ENCODE results near the gene TCERG1L. TPM values are rescaled to one million over a fixed set of nuclear protein-coding genes. Genes with fewer than 3 reads are reported as not detected.

The TCERG1L gene
- total and polyA plus RNA-seq, 9 of the 15 experiments (the other 6 are each of a cell fraction or from before 2014, with no cell fraction given) = not detected

DNA sequence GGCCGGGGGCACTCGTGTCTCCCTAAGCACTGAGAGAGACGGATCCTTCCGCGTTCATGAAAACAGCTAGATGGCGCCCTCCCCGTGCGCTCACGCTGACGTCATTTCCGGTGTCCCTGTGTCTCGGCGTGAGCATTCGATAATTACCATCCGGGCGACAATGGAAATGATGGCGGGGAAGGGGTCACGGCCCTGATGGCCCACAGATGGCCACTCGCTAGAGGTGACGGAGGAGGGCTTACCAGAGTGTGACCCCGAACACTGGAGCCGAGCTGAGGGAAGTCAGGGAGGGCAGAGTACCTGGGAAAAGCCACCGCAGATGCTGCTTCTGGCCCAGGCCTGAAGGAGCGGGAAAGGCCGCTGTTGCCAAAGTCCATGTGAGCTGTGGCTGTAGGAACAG is 222.9 kb downstream of the TCERG1L start (continued):
- TF ChIP-seq, protein P1, sequence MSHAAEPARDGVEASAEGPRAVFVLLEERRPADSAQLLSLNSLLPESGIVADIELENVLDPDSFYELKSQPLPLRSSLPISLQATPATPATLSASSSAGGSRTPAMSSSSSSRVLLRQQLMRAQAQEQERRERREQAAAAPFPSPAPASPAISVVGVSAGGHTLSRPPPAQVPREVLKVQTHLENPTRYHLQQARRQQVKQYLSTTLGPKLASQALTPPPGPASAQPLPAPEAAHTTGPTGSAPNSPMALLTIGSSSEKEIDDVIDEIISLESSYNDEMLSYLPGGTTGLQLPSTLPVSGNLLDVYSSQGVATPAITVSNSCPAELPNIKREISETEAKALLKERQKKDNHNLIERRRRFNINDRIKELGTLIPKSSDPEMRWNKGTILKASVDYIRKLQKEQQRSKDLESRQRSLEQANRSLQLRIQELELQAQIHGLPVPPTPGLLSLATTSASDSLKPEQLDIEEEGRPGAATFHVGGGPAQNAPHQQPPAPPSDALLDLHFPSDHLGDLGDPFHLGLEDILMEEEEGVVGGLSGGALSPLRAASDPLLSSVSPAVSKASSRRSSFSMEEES (CRISPR knock-in tag; IDR thresholded peaks at IDR 0.05) = no peak
- TF ChIP-seq ZC3H8 (IDR thresholded peaks at IDR 0.05) (no peak), PHTF2 (CRISPR knock-in tag; IDR thresholded peaks at IDR 0.05) (no peak), ZNF212 (CRISPR knock-in tag; IDR thresholded peaks at IDR 0.05) (no peak), ZNF175 (CRISPR knock-in tag; IDR thresholded peaks at IDR 0.05; ENCODE audit: low read depth) (0 out of 2 replicates have a peak, but pooled peaks have one; percentile 45), CBX8 (IDR thresholded peaks at IDR 0.05; ENCODE audit: borderline replicate concordance, extremely low read depth, low read depth, low read length, poor library complexity, severe bottlenecking) (no peak), RFX7 (CRISPR knock-in tag; IDR thresholded peaks at IDR 0.05) (no peak), RBM39 (optimal IDR thresholded peaks at IDR 0.05; ENCODE audit: low read depth, low read length) (no peak), EGR1 (conservative IDR thresholded peaks at IDR 0.05) (no peak), TAF15 (IDR thresholded peaks at IDR 0.05; ENCODE audit: low read depth, low read length) (no peak), DDX20 (tag; IDR thresholded peaks at IDR 0.05; ENCODE audit: low read depth) (no peak), SRSF7 (optimal IDR thresholded peaks at IDR 0.05; ENCODE audit: low read depth, low read length) (no peak), BCL6 (CRISPR knock-in tag; IDR thresholded peaks at IDR 0.05) (no peak), ZNF717 (CRISPR knock-in tag; IDR thresholded peaks at IDR 0.05) (no peak), CHD1 (IDR thresholded peaks at IDR 0.05; ENCODE audit: low read length) (no peak), ZNF24 (IDR thresholded peaks at IDR 0.05) (no peak), HLTF (IDR thresholded peaks at IDR 0.05) (no peak), ZNF583 (CRISPR knock-in tag; IDR thresholded peaks at IDR 0.05) (no peak), KLF6 (CRISPR knock-in tag; IDR thresholded peaks at IDR 0.05; ENCODE audit: borderline replicate concordance) (no peak)
- TF ChIP-seq, protein P2, sequence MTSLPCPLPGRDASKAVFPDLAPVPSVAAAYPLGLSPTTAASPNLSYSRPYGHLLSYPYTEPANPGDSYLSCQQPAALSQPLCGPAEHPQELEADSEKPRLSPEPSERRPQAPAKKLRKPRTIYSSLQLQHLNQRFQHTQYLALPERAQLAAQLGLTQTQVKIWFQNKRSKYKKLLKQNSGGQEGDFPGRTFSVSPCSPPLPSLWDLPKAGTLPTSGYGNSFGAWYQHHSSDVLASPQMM (CRISPR knock-in tag; IDR thresholded peaks at IDR 0.05) = no peak
- TF ChIP-seq, protein P3, sequence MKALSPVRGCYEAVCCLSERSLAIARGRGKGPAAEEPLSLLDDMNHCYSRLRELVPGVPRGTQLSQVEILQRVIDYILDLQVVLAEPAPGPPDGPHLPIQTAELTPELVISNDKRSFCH (CRISPR knock-in tag; IDR thresholded peaks at IDR 0.05) = no peak
- TF ChIP-seq, protein P3 (tag; IDR thresholded peaks at IDR 0.05) = no peak
- TF ChIP-seq, protein P4, sequence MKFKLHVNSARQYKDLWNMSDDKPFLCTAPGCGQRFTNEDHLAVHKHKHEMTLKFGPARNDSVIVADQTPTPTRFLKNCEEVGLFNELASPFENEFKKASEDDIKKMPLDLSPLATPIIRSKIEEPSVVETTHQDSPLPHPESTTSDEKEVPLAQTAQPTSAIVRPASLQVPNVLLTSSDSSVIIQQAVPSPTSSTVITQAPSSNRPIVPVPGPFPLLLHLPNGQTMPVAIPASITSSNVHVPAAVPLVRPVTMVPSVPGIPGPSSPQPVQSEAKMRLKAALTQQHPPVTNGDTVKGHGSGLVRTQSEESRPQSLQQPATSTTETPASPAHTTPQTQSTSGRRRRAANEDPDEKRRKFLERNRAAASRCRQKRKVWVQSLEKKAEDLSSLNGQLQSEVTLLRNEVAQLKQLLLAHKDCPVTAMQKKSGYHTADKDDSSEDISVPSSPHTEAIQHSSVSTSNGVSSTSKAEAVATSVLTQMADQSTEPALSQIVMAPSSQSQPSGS (CRISPR knock-in tag; IDR thresholded peaks at IDR 0.05) = peak; percentile 62; the same call in 1 of the 2 replicates
- TF ChIP-seq, protein P5, sequence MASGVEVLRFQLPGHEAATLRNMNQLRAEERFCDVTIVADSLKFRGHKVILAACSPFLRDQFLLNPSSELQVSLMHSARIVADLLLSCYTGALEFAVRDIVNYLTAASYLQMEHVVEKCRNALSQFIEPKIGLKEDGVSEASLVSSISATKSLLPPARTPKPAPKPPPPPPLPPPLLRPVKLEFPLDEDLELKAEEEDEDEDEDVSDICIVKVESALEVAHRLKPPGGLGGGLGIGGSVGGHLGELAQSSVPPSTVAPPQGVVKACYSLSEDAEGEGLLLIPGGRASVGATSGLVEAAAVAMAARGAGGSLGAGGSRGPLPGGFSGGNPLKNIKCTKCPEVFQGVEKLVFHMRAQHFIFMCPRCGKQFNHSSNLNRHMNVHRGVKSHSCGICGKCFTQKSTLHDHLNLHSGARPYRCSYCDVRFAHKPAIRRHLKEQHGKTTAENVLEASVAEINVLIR (CRISPR knock-in tag; IDR thresholded peaks at IDR 0.05) = peak; percentile 68
- TF ChIP-seq, protein P6, sequence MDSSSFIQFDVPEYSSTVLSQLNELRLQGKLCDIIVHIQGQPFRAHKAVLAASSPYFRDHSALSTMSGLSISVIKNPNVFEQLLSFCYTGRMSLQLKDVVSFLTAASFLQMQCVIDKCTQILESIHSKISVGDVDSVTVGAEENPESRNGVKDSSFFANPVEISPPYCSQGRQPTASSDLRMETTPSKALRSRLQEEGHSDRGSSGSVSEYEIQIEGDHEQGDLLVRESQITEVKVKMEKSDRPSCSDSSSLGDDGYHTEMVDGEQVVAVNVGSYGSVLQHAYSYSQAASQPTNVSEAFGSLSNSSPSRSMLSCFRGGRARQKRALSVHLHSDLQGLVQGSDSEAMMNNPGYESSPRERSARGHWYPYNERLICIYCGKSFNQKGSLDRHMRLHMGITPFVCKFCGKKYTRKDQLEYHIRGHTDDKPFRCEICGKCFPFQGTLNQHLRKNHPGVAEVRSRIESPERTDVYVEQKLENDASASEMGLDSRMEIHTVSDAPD (CRISPR knock-in tag; IDR thresholded peaks at IDR 0.05) = no peak
